Dermis microvascular lymphatic vessel endothelial cell (primary cell): Measurements from ENCODE around the gene DIP2C. TPM values are rescaled to one million over a fixed set of nuclear protein-coding genes. Genes with fewer than 3 reads are reported as not detected.
"Not testable (repeated sequence)": the region's sequence is repeated elsewhere in the genome, so short reads cannot be mapped to it uniquely, and the experiment has no call there.

ENCODE experiments used
- DNase-seq, 2 donors: peaks; one replicate each; pipeline versions ENCODE4 v3.0.0 to v3.0.0-alpha.2; 2010; ENCODE audit warnings: low read depth in 2 of 2
- total RNA-seq: library from RNA; depleted of rRNA; stranded (reverse); fragments of >200 nt; gene quantifications from 2 replicates; pipeline ENCODE4 v1.2.1, GENCODE V29; 2014

Gene DIP2C
- total RNA-seq, 1 donor from 2014 or later, result 4.5 TPM

GRCh38 chr10:517241-517830 lies 172.1 kb downstream of the DIP2C start:
- DNase-seq, result no peak

- no peak for DNase-seq
Observed at GRCh38 chr10:516764-517163, 172.7 kb downstream of the DIP2C start.

- DNase-seq, result no peak
Observed at GRCh38 chr10:515674-516073, 173.8 kb downstream of the DIP2C start.

GRCh38 chr10:514137-514671 lies 175.3 kb downstream of the DIP2C start:
- DNase-seq, result no peak

- DNase-seq, result no peak
Observed at GRCh38 chr10:513393-513792, 176.1 kb downstream of the DIP2C start.

GRCh38 chr10:512661-513060 lies 176.8 kb downstream of the DIP2C start:
- DNase-seq, result not testable (repeated sequence)

- no peak for DNase-seq
Observed at GRCh38 chr10:511849-512191, 177.6 kb downstream of the DIP2C start.

GRCh38 chr10:511101-511848 lies 178.2 kb downstream of the DIP2C start:
- peak; percentile 87 to 92 for DNase-seq

- DNase-seq, result no peak
Observed at GRCh38 chr10:510415-510881, 179.0 kb downstream of the DIP2C start.

- no peak for DNase-seq
Observed at GRCh38 chr10:509361-510102, 179.9 kb downstream of the DIP2C start.

GRCh38 chr10:508726-509125 lies 180.7 kb downstream of the DIP2C start:
- DNase-seq, result no peak

GRCh38 chr10:507908-508444 lies 181.5 kb downstream of the DIP2C start:
- no peak for DNase-seq

GRCh38 chr10:507355-507699 lies 182.1 kb downstream of the DIP2C start:
- DNase-seq, result no peak

- DNase-seq, result no peak
Observed at GRCh38 chr10:506451-507354, 182.8 kb downstream of the DIP2C start.

- no peak for DNase-seq
Observed at GRCh38 chr10:505419-505818, 184.0 kb downstream of the DIP2C start.

- DNase-seq, result no peak
Observed at GRCh38 chr10:504806-505205, 184.7 kb downstream of the DIP2C start.

GRCh38 chr10:504121-504611 lies 185.3 kb downstream of the DIP2C start:
- no peak for DNase-seq

- DNase-seq, result no peak
Observed at GRCh38 chr10:501596-501995, 187.9 kb downstream of the DIP2C start.

- peak in 1 of 2 donors; percentile 53 for DNase-seq
Observed at GRCh38 chr10:500876-501275, 188.6 kb downstream of the DIP2C start.

- no peak for DNase-seq
Observed at GRCh38 chr10:499991-500390, 189.5 kb downstream of the DIP2C start.
